Stimulated activated naive CD4-positive, alpha-beta T cell (primary cell): ENCODE results near the gene PDP2.

Experiments used
- DNase-seq, 6 experiments: peaks; one replicate each; lab custom pipeline; 2025; lab: John Stamatoyannopoulos, UW

PDP2 gene

DNA sequence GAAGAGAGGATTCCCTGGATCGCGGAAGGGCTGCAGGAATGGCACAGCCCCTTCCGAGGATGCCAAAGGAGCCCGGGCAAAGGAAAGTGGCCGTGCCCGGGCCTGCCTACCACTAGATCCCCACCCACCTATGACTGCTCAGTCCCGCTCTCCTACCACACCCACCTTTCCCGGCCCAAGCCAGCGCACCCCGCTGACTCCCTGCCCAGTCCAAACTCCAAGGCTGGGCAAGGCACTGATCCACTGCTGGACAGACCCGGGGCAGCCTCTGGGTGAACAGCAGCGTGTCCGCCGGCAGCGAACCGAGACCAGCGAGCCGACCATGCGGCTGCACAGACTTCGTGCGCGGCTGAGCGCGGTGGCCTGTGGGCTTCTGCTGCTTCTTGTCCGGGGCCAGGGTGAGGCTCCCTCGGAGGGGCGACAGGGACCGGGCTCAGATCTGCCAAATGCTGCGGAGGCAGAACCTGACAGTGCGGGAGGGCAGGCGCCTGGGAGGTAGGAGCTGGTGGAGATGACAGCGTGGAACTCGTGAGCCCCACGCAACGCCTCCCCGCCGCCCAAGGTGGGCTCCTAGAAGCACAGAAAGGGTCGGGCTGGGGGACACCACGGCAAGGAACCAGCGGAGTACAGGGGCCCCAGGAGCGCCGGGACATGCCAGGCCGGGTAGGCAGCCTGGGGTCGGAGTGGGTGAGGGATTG lies 55.1 kb downstream of the PDP2 start, which contains the start of gene CES2:
CES2 (plus strand) TSS at position 203 of the 698 bp plus-strand sequence; CDS start at position 323, 120 bp downstream.
- DNase-seq, result no peak

DNA sequence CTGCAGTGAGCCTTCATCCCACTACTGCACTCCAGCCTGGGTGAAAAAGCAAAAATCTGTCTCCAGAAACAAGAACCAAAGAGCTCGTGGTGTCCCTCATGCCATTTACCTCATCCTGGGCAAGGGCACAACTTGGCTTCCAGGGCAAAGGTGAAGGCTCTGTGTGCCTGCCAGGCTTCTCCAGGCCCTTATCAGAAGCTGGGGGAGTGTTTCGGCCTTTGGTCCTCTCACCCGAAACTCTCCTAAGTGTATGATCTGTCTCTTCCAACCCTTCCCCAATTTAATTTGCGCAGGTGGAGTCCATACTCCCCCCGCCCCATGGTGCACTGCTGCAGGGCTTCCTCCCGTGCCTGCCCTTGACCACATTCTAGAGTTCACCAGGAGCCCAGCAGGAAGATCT lies 56.1 kb downstream of the PDP2 start:
- no peak for DNase-seq

GRCh38 chr16:66936889-66937554 lies 56.7 kb downstream of the PDP2 start:
- DNase-seq, result no peak

DNA sequence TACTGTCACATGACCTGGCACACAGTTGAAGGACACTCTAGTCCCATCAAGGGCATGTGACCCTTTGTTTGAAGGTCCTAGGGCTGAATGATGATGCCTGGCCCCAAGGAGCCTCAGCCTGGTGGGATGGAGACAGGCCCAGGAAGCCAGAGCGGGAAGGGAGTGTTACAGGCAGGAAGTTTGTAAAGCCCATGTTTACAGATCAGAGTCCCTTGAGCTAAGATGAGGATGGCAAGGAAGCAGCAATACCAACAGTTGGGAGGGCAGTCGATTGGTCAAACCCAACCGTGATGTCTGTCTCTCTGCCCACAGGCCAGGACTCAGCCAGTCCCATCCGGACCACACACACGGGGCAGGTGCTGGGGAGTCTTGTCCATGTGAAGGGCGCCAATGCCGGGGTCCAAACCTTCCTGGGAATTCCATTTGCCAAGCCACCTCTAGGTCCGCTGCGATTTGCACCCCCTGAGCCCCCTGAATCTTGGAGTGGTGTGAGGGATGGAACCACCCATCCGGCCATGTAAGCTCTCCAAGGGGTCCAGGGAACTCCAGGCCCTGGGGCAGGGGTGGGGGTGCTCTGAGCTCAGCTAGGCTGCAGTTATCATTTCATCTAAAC lies 57.5 kb downstream of the PDP2 start:
- no peak for DNase-seq

- no peak for DNase-seq
These were observed 59.1 kb downstream of the PDP2 start for GRCh38 chr16:66939366-66939765.

DNA sequence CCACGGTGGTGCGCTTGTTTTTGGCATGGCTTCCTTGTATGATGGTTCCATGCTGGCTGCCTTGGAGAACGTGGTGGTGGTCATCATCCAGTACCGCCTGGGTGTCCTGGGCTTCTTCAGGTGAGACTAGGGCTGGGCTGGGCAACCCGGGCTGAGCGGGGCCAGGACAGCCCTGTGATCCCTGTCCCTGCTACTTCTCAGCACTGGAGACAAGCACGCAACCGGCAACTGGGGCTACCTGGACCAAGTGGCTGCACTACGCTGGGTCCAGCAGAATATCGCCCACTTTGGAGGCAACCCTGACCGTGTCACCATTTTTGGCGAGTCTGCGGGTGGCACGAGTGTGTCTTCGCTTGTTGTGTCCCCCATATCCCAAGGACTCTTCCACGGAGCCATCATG lies 59.9 kb downstream of the PDP2 start:
- no peak for DNase-seq
